Fibroblast of lung (primary cell): ENCODE measurements around the gene NCAPH2. TPM values are rescaled to one million over a fixed set of nuclear protein-coding genes. Genes with fewer than 3 reads are reported as not detected.

Experiments used
- DNase-seq, 2 donors: peaks; one replicate each; pipeline versions ENCODE4 v3.0.0 to v3.0.0-alpha.2; 2010; ENCODE audit warnings: low read depth in 2 of 2
- H2AFZ ChIP-seq: 2 replicates; pipeline ENCODE4 v1.5.1; 2012; ENCODE audit warnings: low read length, control low read depth, inconsistent platforms
- H3K27ac ChIP-seq: 2 replicates; pipeline ENCODE4 v1.5.1; 2011; ENCODE audit warnings: low read length, control low read depth; ENCODE audit not compliant: insufficient read depth
- H3K27me3 ChIP-seq: 2 replicates; pipeline ENCODE4 v1.5.1; 2011; ENCODE audit warnings: mild to moderate bottlenecking, low read length; ENCODE audit not compliant: control insufficient read depth, insufficient read depth
- H3K36me3 ChIP-seq: 2 replicates; pipeline ENCODE4 v1.5.1; 2011; ENCODE audit warnings: low read length; ENCODE audit not compliant: control insufficient read depth, insufficient read depth
- H3K4me1 ChIP-seq: 2 replicates; pipeline ENCODE4 v1.5.1; 2011; ENCODE audit warnings: low read length; ENCODE audit not compliant: control insufficient read depth, insufficient read depth; ENCODE audit errors: extremely low read depth
- H3K4me2 ChIP-seq: 2 replicates; pipeline ENCODE4 v1.5.1; 2011; ENCODE audit warnings: low read length, control low read depth; ENCODE audit not compliant: insufficient read depth; ENCODE audit errors: extremely low read depth
- H3K4me3 ChIP-seq, 4 experiments: fragments of 200-600 bp in 1 of 4; sonication (generic) in 1 of 4; replicated peaks in 1 of 4; 2 replicates each; pipeline ENCODE4 v1.5.1; 2011 to 2016; ENCODE audit warnings: low read length in 4 of 4, low read depth in 3 of 4, mild to moderate bottlenecking in 3 of 4, control low read depth in 2 of 4, inconsistent platforms in 1 of 4, mixed read lengths in 1 of 4; ENCODE audit not compliant: insufficient read depth in 1 of 4; ENCODE audit errors: control extremely low read depth in 1 of 4
- H3K79me2 ChIP-seq: 2 replicates; pipeline ENCODE4 v1.5.1; 2012; ENCODE audit warnings: mild to moderate bottlenecking, low read length, inconsistent platforms; ENCODE audit not compliant: control insufficient read depth, insufficient read depth
- H3K9ac ChIP-seq: 2 replicates; pipeline ENCODE4 v1.5.1; 2011; ENCODE audit warnings: mild to moderate bottlenecking, low read length, control low read depth; ENCODE audit not compliant: insufficient read depth
- H3K9me3 ChIP-seq: 2 replicates; pipeline ENCODE4 v1.5.1; 2012; ENCODE audit warnings: low read depth, low read length; ENCODE audit not compliant: control insufficient read depth, insufficient read depth
- H4K20me1 ChIP-seq: 2 replicates; pipeline ENCODE4 v1.5.1; 2011; ENCODE audit warnings: low read length; ENCODE audit not compliant: control insufficient read depth, insufficient read depth; ENCODE audit errors: extremely low read depth
- CTCF ChIP-seq, 2 donors: IDR thresholded peaks in 1 of 2; conservative IDR thresholded peaks in 1 of 2; 1 replicate in 1 of 2; 2 replicates in 1 of 2; pipeline ENCODE4 v1.5.1; 2011 to 2012; ENCODE audit warnings: low read length in 2 of 2, control low read depth in 1 of 2, inconsistent platforms in 1 of 2, low read depth in 1 of 2, mild to moderate bottlenecking in 1 of 2
- EZH2 ChIP-seq: IDR thresholded peaks from 2 replicates; pipeline ENCODE4 v1.5.1; 2012; ENCODE audit warnings: low read length, control low read depth, mild to moderate bottlenecking; ENCODE audit errors: missing control alignments
- polyA plus RNA-seq, 2 donors: library from polyadenylated mRNA; depleted of rRNA in 1 of 2; stranded (reverse) in 1 of 2; unstranded in 1 of 2; fragments of >200 nt; gene quantifications; 2 replicates each; pipeline ENCODE4 v1.2.1, GENCODE V29; 2011 to 2012; ENCODE audit warnings: missing spikeins in 1 of 2
- total RNA-seq: library from RNA; depleted of rRNA; stranded (reverse); fragments of >200 nt; gene quantifications from 2 replicates; pipeline ENCODE4 v1.2.1, GENCODE V29; 2014

The NCAPH2 gene
- total and polyA plus RNA-seq, 2 donors (not counting 1 experiment from before 2014, with no cell fraction given) = 12.0 to 18.3 TPM

GRCh38 chr22:50521710-50522109 lies 13.7 kb downstream of the NCAPH2 start:
- Histone ChIP-seq H3K9me3 (no peaks in the 10 kb centered on the region), H3K27ac (no peak overlapping the region), H3K9ac (no peak overlapping the region), H3K27me3 (no peaks in the 10 kb centered on the region), H3K4me2 (no peak overlapping the region), H4K20me1 (no peaks in the 10 kb centered on the region), H3K36me3 (peaks cover 23% of the 10 kb centered on the region), H3K4me3 (no peak overlapping the region), H3K79me2 (peaks cover 18% of the 10 kb centered on the region), H2AFZ (no peak overlapping the region), H3K4me1 (peaks cover 8% of the 10 kb centered on the region)
- DNase-seq = no peak
- TF ChIP-seq EZH2 (no peak), CTCF (conservative IDR thresholded peaks at IDR 0.05 in 1 of 2, IDR thresholded peaks at IDR 0.05 in 1 of 2; ENCODE audit: low read depth in 1 of 2, low read length in 2 of 2) (no peak)

GRCh38 chr22:50522208-50522805 lies 14.3 kb downstream of the NCAPH2 start:
- Histone ChIP-seq H3K79me2 (peaks cover 18% of the 10 kb centered on the region), H3K4me1 (peaks cover 11% of the 10 kb centered on the region), H3K9me3 (no peaks in the 10 kb centered on the region), H4K20me1 (no peaks in the 10 kb centered on the region), H3K9ac (no peak overlapping the region), H3K27me3 (no peaks in the 10 kb centered on the region), H3K4me2 (no peak overlapping the region), H3K36me3 (peaks cover 21% of the 10 kb centered on the region), H3K27ac (no peak overlapping the region), H3K4me3 (no peak overlapping the region), H2AFZ (no peak overlapping the region)
- TF ChIP-seq CTCF (conservative IDR thresholded peaks at IDR 0.05 in 1 of 2, IDR thresholded peaks at IDR 0.05 in 1 of 2; ENCODE audit: low read depth in 1 of 2, low read length in 2 of 2) = no peak
- TF ChIP-seq EZH2 = no peak
- DNase-seq = no peak

DNA sequence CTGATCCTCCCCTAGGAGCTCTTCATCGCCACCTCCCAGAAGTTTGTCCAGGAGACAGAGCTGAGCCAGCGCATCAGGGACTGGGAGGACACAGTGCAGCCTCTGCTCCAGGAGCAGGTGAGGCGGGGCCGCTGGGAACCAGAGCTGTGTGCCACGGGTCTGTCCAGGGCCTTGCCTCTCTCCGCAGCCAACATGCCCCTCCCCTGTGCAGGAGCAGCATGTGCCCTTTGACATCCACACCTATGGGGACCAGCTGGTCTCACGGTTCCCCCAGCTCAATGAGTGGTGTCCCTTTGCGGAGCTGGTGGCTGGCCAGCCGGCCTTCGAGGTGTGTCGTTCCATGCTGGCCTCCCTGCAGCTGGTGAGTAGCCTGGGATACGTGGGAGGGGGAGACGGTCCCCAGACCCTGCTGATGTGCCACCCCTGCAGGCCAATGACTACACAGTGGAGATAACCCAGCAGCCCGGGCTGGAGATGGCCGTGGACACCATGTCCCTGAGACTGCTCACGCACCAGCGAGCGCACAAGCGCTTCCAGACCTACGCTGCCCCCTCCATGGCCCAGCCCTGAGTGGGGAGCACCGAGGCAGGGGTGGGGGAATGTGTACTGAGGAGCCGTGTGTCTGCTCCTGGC lies 14.9 kb downstream of the NCAPH2 start:
- Histone ChIP-seq H3K4me2 (no peak overlapping the region), H3K4me1 (peaks cover 11% of the 10 kb centered on the region), H3K4me3 (no peak overlapping the region), H3K9me3 (no peaks in the 10 kb centered on the region), H3K9ac (no peak overlapping the region), H3K27me3 (no peaks in the 10 kb centered on the region), H3K79me2 (peaks cover 18% of the 10 kb centered on the region), H4K20me1 (no peaks in the 10 kb centered on the region), H3K36me3 (peaks cover 21% of the 10 kb centered on the region), H2AFZ (no peak overlapping the region), H3K27ac (no peak overlapping the region)
- no peak for TF ChIP-seq CTCF (conservative IDR thresholded peaks at IDR 0.05 in 1 of 2, IDR thresholded peaks at IDR 0.05 in 1 of 2; ENCODE audit: low read depth in 1 of 2, low read length in 2 of 2)
- TF ChIP-seq EZH2 = no peak
- DNase-seq = no peak
